T-cell (primary cell): ENCODE results near the gene MDFI. TPM values are rescaled to one million over a fixed set of nuclear protein-coding genes. Genes with fewer than 3 reads are reported as not detected.

Source experiments
- ATAC-seq, 4 experiments: fragments of 200-7000 bp in 3 of 4; fragments of 150-1000 bp in 1 of 4; cut with Tn5 transposase; replicated peaks in 1 of 4; 1 replicate in 3 of 4; 2 replicates in 1 of 4; pipeline ENCODE4 v1.10.0; 2021; ENCODE audit warnings: moderate library complexity in 3 of 4, mild to moderate bottlenecking in 2 of 4, moderate number of reproducible peaks in 1 of 4
- CTCF ChIA-PET, 2 donors: fragments of 300-600 bp; sonication (Branson Sonifier 250); formaldehyde crosslinking; loops; one replicate each; lab custom pipeline; 2022; ENCODE audit warnings: antibody characterized with exemption in 2 of 2; lab: Charles Lee
- POLR2A ChIA-PET, 2 donors: fragments of 300-600 bp; sonication (Branson Sonifier 250); formaldehyde crosslinking; loops; one replicate each; lab custom pipeline; 2022; ENCODE audit warnings: antibody characterized with exemption in 2 of 2; lab: Charles Lee
- DNase-seq, 35 experiments: peaks; one replicate each; pipeline versions ENCODE4 v3.0.0 to v3.0.0-alpha.2; 2013 to 2023
- H3K27ac ChIP-seq: one replicate; pipeline ENCODE4 v1.5.1; 2013; ENCODE audit warnings: low read length
- H3K27me3 ChIP-seq, 2 experiments: replicated peaks in 1 of 2; 1 replicate in 1 of 2; 2 replicates in 1 of 2; pipeline versions ENCODE4 v1.6.1 to v1.7.0; 2013; ENCODE audit warnings: low read length in 1 of 2, mixed read lengths in 1 of 2; ENCODE audit not compliant: control insufficient read depth in 2 of 2, insufficient read depth in 2 of 2; ENCODE audit errors: extremely low read depth in 1 of 2
- H3K36me3 ChIP-seq, 2 donors: 1 replicate in 1 of 2; 2 replicates in 1 of 2; pipeline versions ENCODE4 v1.6.1 to v1.7.0; 2013; ENCODE audit warnings: low read length in 1 of 2; ENCODE audit not compliant: control insufficient read depth in 2 of 2, insufficient read depth in 1 of 2; ENCODE audit errors: extremely low read depth in 1 of 2
- H3K4me1 ChIP-seq, 2 experiments: 1 replicate in 1 of 2; 2 replicates in 1 of 2; pipeline versions ENCODE4 v1.6.1 to v1.7.0; 2013; ENCODE audit warnings: low read length in 2 of 2, mixed read lengths in 1 of 2; ENCODE audit not compliant: insufficient read depth in 2 of 2, control insufficient read depth in 1 of 2; ENCODE audit errors: extremely low read depth in 1 of 2
- H3K4me3 ChIP-seq, 2 donors: 1 replicate in 1 of 2; 2 replicates in 1 of 2; pipeline versions ENCODE4 v1.5.1 to v1.7.0; 2013; ENCODE audit warnings: mild to moderate bottlenecking in 2 of 2, low read length in 1 of 2, moderate library complexity in 1 of 2; ENCODE audit not compliant: control insufficient read depth in 1 of 2; ENCODE audit errors: extremely low read depth in 1 of 2
- H3K9me3 ChIP-seq: 2 replicates; pipeline ENCODE4 v1.7.0; 2013
- H3K27ac Mint-ChIP-seq, 2 donors: one replicate each; pipeline ENCODE4 v1.8.0; 2020 to 2021; ENCODE audit warnings: mild to moderate bottlenecking in 2 of 2, mixed read lengths in 2 of 2
- H3K27me3 Mint-ChIP-seq, 2 donors: one replicate each; pipeline ENCODE4 v1.8.0; 2021 to 2022; ENCODE audit warnings: mixed read lengths in 2 of 2
- H3K36me3 Mint-ChIP-seq: one replicate; pipeline ENCODE4 v1.8.0; 2021; ENCODE audit warnings: mixed read lengths
- H3K4me1 Mint-ChIP-seq, 3 donors: one replicate each; pipeline ENCODE4 v1.8.0; 2020 to 2022; ENCODE audit warnings: mixed read lengths in 3 of 3, mild to moderate bottlenecking in 1 of 3
- H3K4me3 Mint-ChIP-seq, 3 donors: one replicate each; pipeline ENCODE4 v1.8.0; 2020 to 2022; ENCODE audit warnings: mild to moderate bottlenecking in 3 of 3, mixed read lengths in 3 of 3, moderate library complexity in 3 of 3
- H3K9me3 Mint-ChIP-seq, 3 donors: one replicate each; pipeline ENCODE4 v1.8.0; 2020 to 2022; ENCODE audit warnings: mixed read lengths in 3 of 3
- WGBS: methylation state at CpG from one replicate; pipeline ENCODE4 v1.1.5; 2013; ENCODE audit warnings: missing lambda C conversion rate; ENCODE audit not compliant: insufficient coverage; 5-methylcytosine and 5-hydroxymethylcytosine counted together
- total RNA-seq, 35 experiments: library from RNA in 6 of 35; stranded (reverse) in 6 of 35; fragments of 120-200 nt in 1 of 35; gene quantifications; one replicate each; pipeline versions ENCODE4 v1.2.1 to v1.2.4 and lab custom pipeline; 2013 to 2026

Gene MDFI
- total RNA-seq, 5 donors from 2014 or later (not counting 1 experiment from before 2014, with no cell fraction given): not detected

DNA sequence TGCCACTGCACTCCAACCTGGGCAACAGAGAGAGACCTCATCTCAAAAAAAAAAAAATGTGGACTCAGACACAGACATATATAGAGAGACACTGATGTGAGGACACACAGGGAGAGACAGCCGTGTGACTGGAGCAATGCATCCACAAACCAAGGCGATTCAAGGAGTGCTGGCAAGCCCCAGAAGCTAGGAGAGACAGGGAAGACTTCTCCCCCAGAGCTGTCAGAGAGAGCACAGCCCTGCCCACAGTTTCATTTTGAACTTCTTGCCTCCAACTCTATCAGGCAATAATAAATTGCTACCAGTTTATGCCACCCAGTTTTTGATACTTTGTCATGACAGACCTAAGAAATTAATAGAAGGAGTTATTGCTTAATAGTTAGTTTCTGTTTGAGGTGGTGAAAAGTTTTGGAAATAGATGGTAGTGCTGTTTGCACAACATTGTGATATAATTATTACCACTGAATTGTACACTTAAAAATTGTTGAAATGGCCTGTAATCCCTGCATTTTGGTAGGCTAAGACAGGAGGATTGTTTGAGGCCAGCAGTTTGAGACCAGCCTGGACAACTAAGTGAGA is 5.1 kb upstream of the MDFI start:
- peaks cover 27 to 41% of the 10 kb centered on the region in 2 donors for H3K27me3 Mint-ChIP-seq
- H3K4me3 Mint-ChIP-seq: no peak overlapping the region

DNA sequence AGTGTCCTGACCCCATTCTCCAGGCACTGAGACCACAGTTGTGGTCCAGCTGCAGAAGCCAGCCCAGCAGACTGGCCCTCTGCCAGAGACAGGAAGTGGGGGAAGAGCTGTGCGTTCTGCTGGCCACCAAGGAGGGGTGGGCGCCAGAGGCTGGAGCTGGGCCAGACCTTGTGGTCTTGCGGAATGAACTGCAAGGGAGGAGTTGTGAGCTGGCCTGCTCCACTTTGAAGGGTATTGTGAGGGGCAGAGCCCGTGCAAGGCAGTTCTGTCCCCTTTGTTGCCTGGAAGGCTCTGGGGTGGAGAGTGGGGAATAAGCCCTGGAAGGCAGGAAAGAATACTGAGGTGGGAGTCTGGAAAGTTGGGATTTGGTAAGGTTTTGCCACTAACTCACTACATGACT is 3.6 kb upstream of the MDFI start:
- ChIA-PET POLR2A (no interaction called here), CTCF (no interaction called here)
- no peak overlapping the region for H3K27ac ChIP-seq
- H3K4me3 Mint-ChIP-seq: no peak overlapping the region
- no peak overlapping the region for H3K27ac Mint-ChIP-seq
- peaks cover 0 to 57% of the 10 kb centered on the region in 2 experiments for H3K27me3 ChIP-seq
- peaks cover 33 to 47% of the 10 kb centered on the region in 2 donors for H3K27me3 Mint-ChIP-seq
- no peak overlapping the region for H3K4me3 ChIP-seq
- no peaks in the 10 kb centered on the region for H3K9me3 ChIP-seq
- DNase-seq (no peak), ATAC-seq (no peak)
- H3K9me3 Mint-ChIP-seq: no peaks in the 10 kb centered on the region
- WGBS: 40% methylated on average over 3 of the region's 4 CpGs
- H3K36me3 ChIP-seq: no peaks in the 10 kb centered on the region
- H3K4me1 ChIP-seq: peaks cover 2 to 14% of the 10 kb centered on the region in 2 experiments
- no peaks in the 10 kb centered on the region for H3K36me3 Mint-ChIP-seq
- H3K4me1 Mint-ChIP-seq: peaks cover 5 to 11% (median 9%) of the 10 kb centered on the region in 3 donors

More for the DNA sequence above, 5.1 kb upstream of the MDFI start:
- POLR2A ChIA-PET: no interaction called here
- Mint-ChIP-seq H3K4me1 (peaks cover 5 to 8% (median 8%) of the 10 kb centered on the region in 3 donors), H3K9me3 (no peaks in the 10 kb centered on the region), H3K27ac (no peak overlapping the region), H3K36me3 (no peaks in the 10 kb centered on the region)
- DNase-seq: no peak
- H3K9me3 ChIP-seq: no peaks in the 10 kb centered on the region
- no peak for ATAC-seq
- no peak overlapping the region for H3K4me3 ChIP-seq
- H3K27me3 ChIP-seq: peaks cover 0 to 48% of the 10 kb centered on the region in 2 experiments
- H3K27ac ChIP-seq: no peak overlapping the region
- WGBS: 60% methylated on average over 1 of the region's 2 CpGs
- H3K4me1 ChIP-seq: peaks cover 2 to 10% of the 10 kb centered on the region in 2 experiments
- no peaks in the 10 kb centered on the region for H3K36me3 ChIP-seq
- CTCF ChIA-PET: no interaction called here

DNA sequence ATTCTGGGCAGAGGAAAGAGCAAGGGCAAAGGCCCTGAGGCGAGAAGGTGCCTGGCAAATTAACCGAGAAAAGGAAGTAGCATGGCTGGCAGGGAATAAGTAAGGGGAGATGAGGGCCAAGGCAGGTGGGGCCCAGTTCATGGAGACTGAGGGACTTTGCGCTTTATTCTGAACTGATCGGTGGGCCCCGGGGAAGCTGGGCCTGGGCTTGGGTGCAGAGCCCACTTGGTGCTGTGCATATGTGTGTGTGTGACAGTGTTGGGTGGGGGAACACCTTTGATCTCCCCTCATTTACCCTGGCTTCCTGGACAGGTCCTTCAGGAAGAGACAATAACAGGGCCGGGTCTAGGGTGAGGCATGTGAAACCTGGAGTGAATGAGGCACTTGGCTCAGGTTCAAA is 2.9 kb upstream of the MDFI start:
- Mint-ChIP-seq H3K27ac (no peak overlapping the region), H3K4me3 (no peak overlapping the region), H3K27me3 (peaks cover 40 to 54% of the 10 kb centered on the region in 2 donors), H3K9me3 (no peaks in the 10 kb centered on the region), H3K36me3 (no peaks in the 10 kb centered on the region), H3K4me1 (peaks cover 5 to 12% (median 9%) of the 10 kb centered on the region in 3 donors)
- no peaks in the 10 kb centered on the region for H3K36me3 ChIP-seq
- H3K27me3 ChIP-seq: peaks cover 0 to 59% of the 10 kb centered on the region in 2 experiments
- no peaks in the 10 kb centered on the region for H3K9me3 ChIP-seq
- 45% methylated on average over 2 of the region's 6 CpGs for WGBS
- DNase-seq (no peak), ATAC-seq (no peak)
- ChIA-PET POLR2A (no interaction called here), CTCF (no interaction called here)
- peaks cover 2 to 14% of the 10 kb centered on the region in 2 experiments for H3K4me1 ChIP-seq
- no peak overlapping the region for H3K27ac ChIP-seq
- H3K4me3 ChIP-seq: no peak overlapping the region

DNA sequence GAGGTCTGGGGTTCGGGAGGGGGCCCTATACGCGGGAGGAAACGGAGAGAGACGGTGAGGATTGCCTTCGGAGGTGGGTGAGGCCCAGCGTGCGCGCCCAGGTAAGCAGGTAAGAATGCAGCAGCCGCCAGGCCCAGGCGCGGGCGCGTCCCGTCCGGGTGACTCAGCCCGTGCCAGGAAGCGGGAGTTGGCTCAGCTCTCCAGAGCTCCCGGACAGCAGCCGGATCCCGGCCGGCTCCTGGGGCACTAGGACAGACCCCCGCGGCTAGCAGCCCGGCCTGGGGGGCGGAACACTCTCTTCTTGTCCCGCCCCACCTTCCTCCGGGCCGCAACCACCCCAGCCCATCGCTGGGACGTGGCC is 1.5 kb upstream of the MDFI start:
- Mint-ChIP-seq H3K4me3 (peak overlapping the region in 1 of 3 donors; percentile 48), H3K4me1 (peaks cover 5 to 12% (median 9%) of the 10 kb centered on the region in 3 donors), H3K27ac (no peak overlapping the region), H3K9me3 (no peaks in the 10 kb centered on the region), H3K27me3 (peaks cover 36 to 61% of the 10 kb centered on the region in 2 donors), H3K36me3 (no peaks in the 10 kb centered on the region)
- Histone ChIP-seq H3K4me3 (no peak overlapping the region), H3K27ac (no peak overlapping the region), H3K36me3 (no peaks in the 10 kb centered on the region), H3K9me3 (no peaks in the 10 kb centered on the region), H3K27me3 (peaks cover 0 to 62% of the 10 kb centered on the region in 2 experiments), H3K4me1 (peaks cover 2 to 14% of the 10 kb centered on the region in 2 experiments)
- ChIA-PET POLR2A (no interaction called here), CTCF (no interaction called here)
- DNase-seq (no peak), ATAC-seq (no peak)
- 66% methylated on average over 31 of the region's 31 CpGs for WGBS

DNA sequence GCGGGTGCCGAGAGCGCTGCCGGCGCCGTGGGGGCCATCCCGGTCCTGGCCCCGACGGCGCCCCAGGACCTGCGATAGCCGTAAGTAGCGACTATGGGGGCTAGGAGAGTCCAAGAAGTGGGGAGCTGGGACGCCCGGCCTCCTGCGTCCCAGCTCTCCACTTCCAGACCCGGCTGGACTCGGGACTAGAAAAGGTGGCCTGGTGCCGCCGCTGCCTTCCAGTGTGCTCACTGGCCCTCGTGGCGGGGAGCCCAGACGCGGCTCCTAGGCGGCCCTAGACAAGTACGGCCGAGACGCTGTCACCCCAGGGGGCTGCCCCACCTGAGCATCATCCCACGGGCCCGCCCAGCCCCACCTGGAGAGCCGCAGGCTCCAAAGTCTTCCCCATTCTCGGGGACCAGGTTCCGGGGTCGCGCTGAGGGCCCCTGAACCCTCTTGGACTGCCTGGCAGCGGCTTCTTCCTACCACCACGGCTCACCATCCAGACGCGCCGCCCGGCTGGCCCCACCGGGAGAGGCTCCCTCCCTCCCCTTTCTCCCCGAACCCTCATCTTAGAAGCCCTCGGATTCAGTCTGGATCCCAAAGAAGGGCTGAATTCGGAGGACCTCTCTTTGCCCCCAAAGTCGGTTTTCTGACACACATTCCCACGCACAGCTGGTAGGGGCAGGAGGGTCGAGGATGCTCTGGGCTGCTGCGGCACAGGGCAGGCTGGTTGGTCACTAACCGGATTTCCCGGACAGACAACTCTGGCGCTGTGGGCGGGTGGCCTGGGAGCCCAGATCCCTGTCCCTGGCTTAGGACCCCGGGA is 870 bp upstream of the MDFI start:
- Histone ChIP-seq H3K27ac (no peak overlapping the region), H3K36me3 (no peaks in the 10 kb centered on the region), H3K4me3 (peak overlapping the region in 1 of 2 donors; percentile 58), H3K4me1 (peaks cover 2 to 14% of the 10 kb centered on the region in 2 experiments), H3K27me3 (peaks cover 0 to 65% of the 10 kb centered on the region in 2 experiments), H3K9me3 (no peaks in the 10 kb centered on the region)
- no peak overlapping the region for H3K27ac Mint-ChIP-seq
- peaks cover 5 to 12% (median 9%) of the 10 kb centered on the region in 3 donors for H3K4me1 Mint-ChIP-seq
- ChIA-PET POLR2A (no interaction called here), CTCF (no interaction called here)
- no peaks in the 10 kb centered on the region for H3K36me3 Mint-ChIP-seq
- ATAC-seq (no peak), DNase-seq (no peak)
- peak overlapping the region; percentile 55 to 59 (median 56) for H3K4me3 Mint-ChIP-seq
- H3K9me3 Mint-ChIP-seq: no peaks in the 10 kb centered on the region
- H3K27me3 Mint-ChIP-seq: peaks cover 37 to 66% of the 10 kb centered on the region in 2 donors
- WGBS: 27% methylated on average over 51 of the region's 54 CpGs

DNA sequence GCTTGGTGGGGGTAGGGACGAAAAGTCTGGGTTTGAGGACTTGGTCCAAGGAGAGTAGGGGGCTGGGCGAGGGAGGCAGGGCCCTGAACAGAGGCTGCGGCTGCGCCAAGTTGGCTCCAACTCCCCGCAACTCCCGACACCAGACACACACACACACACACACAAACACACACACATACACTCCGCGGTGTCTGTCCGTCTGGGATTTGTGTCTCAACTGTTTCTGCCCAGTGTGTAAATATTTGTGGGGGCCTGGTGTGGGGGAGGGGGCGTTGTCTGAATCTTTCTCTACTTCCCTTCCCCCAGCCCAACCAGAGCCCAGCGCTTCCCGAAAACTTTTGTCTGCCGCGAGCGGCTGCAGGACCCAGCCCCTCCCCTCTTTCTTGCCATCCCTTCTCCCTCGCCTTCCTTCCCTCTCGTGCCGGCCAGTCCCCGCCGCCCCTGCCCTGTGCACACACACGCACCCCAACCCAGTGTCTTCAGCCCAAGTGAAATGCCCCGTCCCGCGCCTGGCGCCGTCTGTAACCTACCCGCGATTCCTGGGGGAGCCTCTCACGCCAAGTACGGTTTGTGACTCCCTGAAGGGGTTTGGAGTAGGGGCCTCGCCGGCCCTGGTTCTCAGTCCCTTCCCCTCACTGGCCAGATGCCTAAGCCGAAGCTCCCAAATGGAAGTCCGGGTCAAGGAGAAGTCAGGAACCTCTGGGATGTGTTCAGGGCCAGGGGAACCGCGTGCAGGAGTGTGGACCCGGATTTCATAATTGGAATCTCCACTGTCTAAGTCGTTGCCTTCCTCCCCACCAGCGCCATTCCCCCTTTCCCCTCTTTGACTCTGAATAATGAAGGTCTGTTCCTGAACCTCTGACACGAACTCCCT is 904 bp downstream of the MDFI start:
- no peak overlapping the region for H3K27ac ChIP-seq
- peak overlapping the region in 1 of 2 donors; percentile 61 for H3K27ac Mint-ChIP-seq
- H3K27me3 ChIP-seq: peaks cover 0 to 68% of the 10 kb centered on the region in 2 experiments
- H3K36me3 Mint-ChIP-seq: no peaks in the 10 kb centered on the region
- no peak for ATAC-seq
- H3K4me1 Mint-ChIP-seq: peaks cover 5 to 12% (median 9%) of the 10 kb centered on the region in 3 donors
- ChIA-PET CTCF (no interaction called here), POLR2A (no interaction called here)
- H3K4me1 ChIP-seq: peaks cover 2 to 14% of the 10 kb centered on the region in 2 experiments
- no peaks in the 10 kb centered on the region for H3K36me3 ChIP-seq
- DNase-seq: no peak
- 52% methylated on average over 20 of the region's 40 CpGs for WGBS
- H3K4me3 Mint-ChIP-seq: peak overlapping the region in 2 of 3 donors; percentile 4 to 59
- H3K9me3 Mint-ChIP-seq: no peaks in the 10 kb centered on the region
- no peaks in the 10 kb centered on the region for H3K9me3 ChIP-seq
- peaks cover 40 to 69% of the 10 kb centered on the region in 2 donors for H3K27me3 Mint-ChIP-seq
- H3K4me3 ChIP-seq: peak overlapping the region in 1 of 2 donors; percentile 48
